Measurements from ENCODE around the gene SBNO2. TPM values are rescaled to one million over a fixed set of nuclear protein-coding genes. Genes with fewer than 3 reads are reported as not detected.

The SBNO2 gene
- polyA plus RNA-seq, 1 experiment = 9.9 TPM

GRCh38 chr19:1094655-1094977 lies 79.5 kb downstream of the SBNO2 start:
- Histone ChIP-seq H3K27me3 (ENCODE audit: control insufficient read depth, insufficient read depth, low read length) (no peaks in the 10 kb centered on the region), H3K9me3 (ENCODE audit: control insufficient read depth, insufficient read depth, low read length) (peaks cover 4% of the 10 kb centered on the region; the same call in 1 of the 2 replicates), H3K27ac (ENCODE audit: low read depth, low read length) (peak overlapping the region; percentile 11), H3K4me3 (ENCODE audit: low read depth, low read length) (peak overlapping the region; percentile 85)
- ChIA-PET CTCF (no interaction called here), POLR2A (interaction anchor here (0.6 to 1.3 kb wide), 2 partner anchors 8 to 53 kb away, joined by 4 to 8 read pairs; no protein-coding TSS in a partner anchor)
- TF ChIP-seq CTCF (IDR thresholded peaks at IDR 0.05; ENCODE audit: low read depth, low read length) = no peak
- no peak for DNase-seq (ENCODE audit: low read depth, low spot score)

DNA sequence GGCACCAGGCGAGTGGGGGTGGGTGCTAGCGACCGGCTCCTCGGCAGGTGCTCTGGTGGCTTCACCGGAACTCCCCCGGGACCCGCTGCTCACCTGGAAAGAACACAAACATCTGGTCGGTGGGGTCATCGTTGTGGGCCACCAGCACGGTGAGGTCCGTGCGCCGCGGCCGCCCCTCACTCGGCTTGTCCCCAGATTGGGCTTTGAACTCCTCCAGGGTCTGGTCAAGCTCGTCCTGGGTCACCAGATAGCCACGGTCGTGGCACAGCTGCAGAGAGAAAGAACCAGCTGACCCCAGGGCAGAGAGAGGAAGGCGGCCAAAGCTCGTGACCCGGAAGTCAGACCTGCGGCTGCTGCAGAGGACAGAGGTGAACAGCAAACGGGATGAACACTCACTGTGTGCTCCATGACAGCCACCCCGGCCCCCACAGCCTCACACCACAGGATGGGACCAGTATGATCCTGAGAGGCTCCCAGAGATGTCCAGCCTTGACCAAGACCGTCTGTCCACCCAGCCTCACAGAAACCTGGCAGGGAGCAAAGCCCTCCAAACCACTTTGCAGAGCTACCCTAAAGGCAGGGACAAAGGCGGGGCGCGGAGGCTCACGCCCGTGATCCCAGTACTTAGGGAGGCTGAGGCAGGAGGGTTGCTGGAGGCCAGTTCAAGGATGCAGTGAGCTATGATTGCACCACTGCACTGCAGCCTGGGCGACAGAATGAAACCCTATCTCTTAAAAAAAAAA lies 80.1 kb downstream of the SBNO2 start:
- Histone ChIP-seq H3K27me3 (ENCODE audit: control insufficient read depth, insufficient read depth, low read length) (no peaks in the 10 kb centered on the region), H3K27ac (ENCODE audit: low read depth, low read length) (peak overlapping the region; percentile 21), H3K4me3 (ENCODE audit: low read depth, low read length) (peak overlapping the region; percentile 85), H3K9me3 (ENCODE audit: control insufficient read depth, insufficient read depth, low read length) (peaks cover under 1% of the 10 kb centered on the region; the same call in 1 of the 2 replicates)
- TF ChIP-seq CTCF (IDR thresholded peaks at IDR 0.05; ENCODE audit: low read depth, low read length) = no peak
- DNase-seq (ENCODE audit: low read depth, low spot score) = no peak
- ChIA-PET CTCF (no interaction called here), POLR2A (interaction anchor here (1.1 to 1.3 kb wide), 2 partner anchors 10 to 53 kb away, joined by 4 to 9 read pairs; partner anchors contain the start of gene GPX4)

- TF ChIP-seq CTCF (IDR thresholded peaks at IDR 0.05; ENCODE audit: low read depth, low read length) = no peak
- peak overlapping the region; percentile 85 for H3K4me3 ChIP-seq (ENCODE audit: low read depth, low read length)
- H3K27me3 ChIP-seq (ENCODE audit: control insufficient read depth, insufficient read depth, low read length) = no peaks in the 10 kb centered on the region
- DNase-seq (ENCODE audit: low read depth, low spot score) = no peak
- H3K9me3 ChIP-seq (ENCODE audit: control insufficient read depth, insufficient read depth, low read length) = no peaks in the 10 kb centered on the region; the same call in 1 of the 2 replicates
- H3K27ac ChIP-seq (ENCODE audit: low read depth, low read length) = peak overlapping the region; percentile 21
- ChIA-PET POLR2A (interaction anchor here (1.1 kb wide), 1 partner anchor 10 kb away, joined by 9 read pairs; the partner anchor contains the start of gene GPX4), CTCF (no interaction called here)
These were observed 80.7 kb downstream of the SBNO2 start for GRCh38 chr19:1093330-1093729.

GRCh38 chr19:1091544-1092175 lies 82.4 kb downstream of the SBNO2 start:
- Histone ChIP-seq H3K9me3 (ENCODE audit: control insufficient read depth, insufficient read depth, low read length) (no peaks in the 10 kb centered on the region; the same call in 1 of the 2 replicates), H3K4me3 (ENCODE audit: low read depth, low read length) (no peak overlapping the region), H3K27ac (ENCODE audit: low read depth, low read length) (no peak overlapping the region), H3K27me3 (ENCODE audit: control insufficient read depth, insufficient read depth, low read length) (no peaks in the 10 kb centered on the region)
- no peak for TF ChIP-seq CTCF (IDR thresholded peaks at IDR 0.05; ENCODE audit: low read depth, low read length)
- no peak for DNase-seq (ENCODE audit: low read depth, low spot score)
- CTCF ChIA-PET = no interaction called here
- POLR2A ChIA-PET = no interaction called here
